GM12801 (cell line): Measurements from ENCODE around the gene EPO.

Source experiments
- CTCF ChIP-seq: IDR thresholded peaks from one replicate; pipeline ENCODE4 v1.5.1; 2011; ENCODE audit warnings: control low read depth; ENCODE audit not compliant: insufficient read length; ENCODE audit errors: extremely low read depth

The EPO gene

GRCh38 chr7:100689230-100690135 lies 30.8 kb upstream of the EPO start:
- TF ChIP-seq CTCF, result no peak

- TF ChIP-seq CTCF, result no peak
Measured at GRCh38 chr7:100691676-100692577, 28.3 kb upstream of the EPO start.

- TF ChIP-seq CTCF, result no peak
Measured at GRCh38 chr7:100692578-100692961, 27.7 kb upstream of the EPO start.

- TF ChIP-seq CTCF, result no peak
Measured at GRCh38 chr7:100693312-100694097, 26.8 kb upstream of the EPO start.

GRCh38 chr7:100694098-100694745 lies 26.0 kb upstream of the EPO start, which contains the start of gene GIGYF1:
GIGYF1 (minus strand) TSS chr7:100694250; CDS start chr7:100688238, 6,012 bp downstream.
- TF ChIP-seq CTCF, result no peak

- TF ChIP-seq CTCF, result no peak
Measured at GRCh38 chr7:100696123-100696521, 24.1 kb upstream of the EPO start.
